Endothelial cell of umbilical vein (primary cell): Measurements from ENCODE around the gene PKD2.

Experiments
- FOS ChIP-seq: IDR thresholded peaks from 2 replicates; pipeline ENCODE4 v1.6.1; 2011; ENCODE audit warnings: mild to moderate bottlenecking, low read length, moderate library complexity, borderline replicate concordance; ENCODE audit not compliant: insufficient read depth
- POLR2A ChIP-seq: IDR thresholded peaks from 2 replicates; pipeline ENCODE4 v1.6.1; 2012; ENCODE audit warnings: low read depth, mild to moderate bottlenecking, control low read depth, low read length
- TF ChIP-seq, protein P1 (sequence below), 2 donors: IDR thresholded peaks; 1 replicate in 1 of 2; 2 replicates in 1 of 2; pipeline ENCODE4 v1.5.1; 2011; ENCODE audit warnings: low read length in 2 of 2, mild to moderate bottlenecking in 2 of 2, moderate library complexity in 2 of 2, control low read depth in 1 of 2, inconsistent platforms in 1 of 2, low read depth in 1 of 2; ENCODE audit not compliant: insufficient read depth in 1 of 2; ENCODE audit errors: extremely low read depth in 1 of 2

GRCh38 chr4:87977521-87978278, 29.7 kb upstream of the PKD2 start:
- TF ChIP-seq, protein P1, sequence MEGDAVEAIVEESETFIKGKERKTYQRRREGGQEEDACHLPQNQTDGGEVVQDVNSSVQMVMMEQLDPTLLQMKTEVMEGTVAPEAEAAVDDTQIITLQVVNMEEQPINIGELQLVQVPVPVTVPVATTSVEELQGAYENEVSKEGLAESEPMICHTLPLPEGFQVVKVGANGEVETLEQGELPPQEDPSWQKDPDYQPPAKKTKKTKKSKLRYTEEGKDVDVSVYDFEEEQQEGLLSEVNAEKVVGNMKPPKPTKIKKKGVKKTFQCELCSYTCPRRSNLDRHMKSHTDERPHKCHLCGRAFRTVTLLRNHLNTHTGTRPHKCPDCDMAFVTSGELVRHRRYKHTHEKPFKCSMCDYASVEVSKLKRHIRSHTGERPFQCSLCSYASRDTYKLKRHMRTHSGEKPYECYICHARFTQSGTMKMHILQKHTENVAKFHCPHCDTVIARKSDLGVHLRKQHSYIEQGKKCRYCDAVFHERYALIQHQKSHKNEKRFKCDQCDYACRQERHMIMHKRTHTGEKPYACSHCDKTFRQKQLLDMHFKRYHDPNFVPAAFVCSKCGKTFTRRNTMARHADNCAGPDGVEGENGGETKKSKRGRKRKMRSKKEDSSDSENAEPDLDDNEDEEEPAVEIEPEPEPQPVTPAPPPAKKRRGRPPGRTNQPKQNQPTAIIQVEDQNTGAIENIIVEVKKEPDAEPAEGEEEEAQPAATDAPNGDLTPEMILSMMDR (IDR thresholded peaks at IDR 0.05; ENCODE audit: extremely low read depth in 1 of 2, insufficient read depth in 1 of 2, low read depth in 1 of 2, low read length in 2 of 2) = no peak
- TF ChIP-seq FOS = no peak
- TF ChIP-seq POLR2A = no peak
